OCI-LY1 (cell line): ENCODE measurements around the gene NFIL3.
"Not testable (repeated sequence)": the region's sequence is repeated elsewhere in the genome, so short reads cannot be mapped to it uniquely, and the experiment has no call there.

Experiments
- H2AFZ ChIP-seq: fragments of 200-600 bp; sonication (generic), shearing (Covaris generic); 2 replicates; pipeline ENCODE4 v1.6.0; 2014; ENCODE audit warnings: antibody characterized with exemption, mild to moderate bottlenecking, low read length
- H3F3A ChIP-seq: fragments of 200-600 bp; sonication (generic), shearing (Covaris generic); 2 replicates; pipeline ENCODE4 v1.6.0; 2014; ENCODE audit warnings: mild to moderate bottlenecking, antibody characterized with exemption, low read length, moderate library complexity; ENCODE audit not compliant: insufficient read depth
- H3K27ac ChIP-seq: fragments of 200-600 bp; sonication (generic); 2 replicates; pipeline ENCODE4 v1.5.1; 2014; ENCODE audit warnings: low read length, mixed run types, mild to moderate bottlenecking, low read depth; ENCODE audit not compliant: poor library complexity, severe bottlenecking
- H3K27me3 ChIP-seq: fragments of 200-600 bp; sonication (generic); 2 replicates; pipeline ENCODE4 v1.6.0; 2014; ENCODE audit warnings: antibody characterized with exemption, mild to moderate bottlenecking, low read length, moderate library complexity; ENCODE audit not compliant: insufficient read depth
- H3K36me3 ChIP-seq: fragments of 200-600 bp; sonication (generic); 2 replicates; pipeline ENCODE4 v1.6.1; 2014; ENCODE audit warnings: mild to moderate bottlenecking, antibody characterized with exemption, low read length, moderate library complexity, mixed read lengths; ENCODE audit not compliant: insufficient read depth
- H3K4me1 ChIP-seq: fragments of 200-600 bp; sonication (generic); 2 replicates; pipeline ENCODE4 v1.5.1; 2014; ENCODE audit warnings: mild to moderate bottlenecking, low read length, moderate library complexity; ENCODE audit not compliant: insufficient read depth, severe bottlenecking
- H3K4me2 ChIP-seq: fragments of 200-600 bp; sonication (generic), shearing (Covaris generic); 2 replicates; pipeline ENCODE4 v1.6.1; 2014; ENCODE audit warnings: low read length
- H3K4me3 ChIP-seq: fragments of 200-600 bp; sonication (generic); 2 replicates; pipeline ENCODE4 v1.5.1; 2014; ENCODE audit warnings: low read length, low read depth, mild to moderate bottlenecking, mixed read lengths; ENCODE audit not compliant: poor library complexity, severe bottlenecking
- H3K79me2 ChIP-seq: fragments of 200-600 bp; shearing (Covaris generic); 2 replicates; pipeline ENCODE4 v1.6.1; 2016; ENCODE audit warnings: mixed run types, low read length, mixed read lengths; ENCODE audit not compliant: insufficient read depth
- H3K9ac ChIP-seq: fragments of 200-600 bp; sonication (generic), shearing (Covaris generic); 2 replicates; pipeline ENCODE4 v1.6.1; 2014; ENCODE audit warnings: mild to moderate bottlenecking, low read length, mixed read lengths
- H3K9me2 ChIP-seq: fragments of 200-600 bp; sonication (generic), shearing (Covaris generic); 2 replicates; pipeline ENCODE4 v1.6.1; 2014; ENCODE audit warnings: low read depth, mild to moderate bottlenecking, low read length, mixed read lengths
- H3K9me3 ChIP-seq: fragments of 200-600 bp; shearing (Covaris generic); 2 replicates; pipeline ENCODE4 v1.6.1; 2014; ENCODE audit warnings: low read length, mixed read lengths
- H4K20me1 ChIP-seq: fragments of 200-600 bp; sonication (generic), shearing (Covaris generic); 2 replicates; pipeline ENCODE4 v1.6.0; 2016; ENCODE audit warnings: mild to moderate bottlenecking, low read length; ENCODE audit not compliant: insufficient read depth
- CTCF ChIP-seq: fragments of 200-600 bp; sonication (generic), shearing (Covaris generic); IDR thresholded peaks from 2 replicates; pipeline ENCODE4 v1.5.1; 2017; ENCODE audit warnings: mild to moderate bottlenecking, antibody characterized with exemption, low read length, moderate library complexity, mixed read lengths
- EZH2 ChIP-seq: fragments of 200-600 bp; sonication (generic), shearing (Covaris generic); IDR thresholded peaks from 2 replicates; pipeline ENCODE4 v1.8.0; 2017; ENCODE audit warnings: borderline replicate concordance, mixed run types, mild to moderate bottlenecking, antibody characterized with exemption, low read length, moderate library complexity, mixed read lengths

NFIL3 gene

DNA sequence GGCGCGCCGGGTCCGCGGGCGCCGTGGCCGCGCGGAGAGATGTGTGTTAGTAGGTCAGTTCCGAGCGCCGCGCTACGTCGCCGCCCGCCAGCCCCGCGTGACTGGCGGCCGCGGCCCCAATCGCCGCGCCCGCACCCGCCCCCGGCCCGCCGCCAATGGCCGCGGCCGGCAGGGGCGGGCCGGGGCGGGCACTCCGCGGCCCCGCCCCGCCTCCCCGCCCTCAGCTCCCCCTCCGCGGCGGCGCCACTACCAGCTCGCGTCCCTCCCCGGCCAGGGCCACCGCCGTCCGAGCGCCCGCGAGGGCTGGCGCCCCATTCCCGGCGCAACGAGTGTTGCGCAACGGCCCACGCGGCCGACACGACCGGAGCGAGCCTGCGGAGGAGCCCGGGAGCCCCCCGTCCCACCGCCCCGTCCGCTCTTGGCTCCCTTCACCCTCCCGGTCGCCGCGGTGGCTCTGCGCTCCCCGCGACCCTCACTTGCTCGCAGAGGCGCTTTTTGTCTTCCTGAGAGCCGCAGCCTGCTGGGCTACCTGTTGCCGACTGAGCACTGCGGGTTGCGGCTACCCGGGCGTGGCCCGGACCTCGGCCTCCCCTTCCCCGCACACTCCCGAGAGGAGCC is at the start of gene NFIL3:
Gene NFIL3, minus strand, starts transcription at position 48 of the 618 bp plus-strand sequence. CDS start 13,098 bp downstream, outside the sequence.
- TF ChIP-seq EZH2, result no peak
- TF ChIP-seq CTCF, result no peak
- peak within 1 kb of the TSS; percentile 97 for H3K4me2 ChIP-seq
- H3K4me3 ChIP-seq, result peak within 1 kb of the TSS; percentile 74
- H3K36me3 ChIP-seq, result no peaks in the 10 kb centered on the region
- 0 out of 2 replicates have a peak, but pooled peaks cover 9% of the 10 kb centered on the region for H3F3A ChIP-seq
- H3K4me1 ChIP-seq, result peaks cover 32% of the 10 kb centered on the region
- no peak within 1 kb of the TSS; the same call in 1 of the 2 replicates for H2AFZ ChIP-seq
- no peak within 1 kb of the TSS for H3K27ac ChIP-seq
- H3K9me3 ChIP-seq, result no peaks in the 10 kb centered on the region
- no peaks in the 10 kb centered on the region for H3K9me2 ChIP-seq
- no peaks in the 10 kb centered on the region for H4K20me1 ChIP-seq
- no peaks in the 10 kb centered on the region for H3K27me3 ChIP-seq
- peak within 1 kb of the TSS; percentile 54; the same call in 1 of the 2 replicates for H3K9ac ChIP-seq
- H3K79me2 ChIP-seq, result no peaks in the 10 kb centered on the region

- not testable (repeated sequence) for H3K36me3 ChIP-seq, H3K79me2 ChIP-seq, H2AFZ ChIP-seq, H3K9ac ChIP-seq, H3K4me2 ChIP-seq, H3F3A ChIP-seq, H3K27ac ChIP-seq, H3K4me1 ChIP-seq, H3K4me3 ChIP-seq, H3K9me2 ChIP-seq, H3K9me3 ChIP-seq, H4K20me1 ChIP-seq, H3K27me3 ChIP-seq
Measured at GRCh38 chr9:91471524-91471923, 47.9 kb upstream of the NFIL3 start.

DNA sequence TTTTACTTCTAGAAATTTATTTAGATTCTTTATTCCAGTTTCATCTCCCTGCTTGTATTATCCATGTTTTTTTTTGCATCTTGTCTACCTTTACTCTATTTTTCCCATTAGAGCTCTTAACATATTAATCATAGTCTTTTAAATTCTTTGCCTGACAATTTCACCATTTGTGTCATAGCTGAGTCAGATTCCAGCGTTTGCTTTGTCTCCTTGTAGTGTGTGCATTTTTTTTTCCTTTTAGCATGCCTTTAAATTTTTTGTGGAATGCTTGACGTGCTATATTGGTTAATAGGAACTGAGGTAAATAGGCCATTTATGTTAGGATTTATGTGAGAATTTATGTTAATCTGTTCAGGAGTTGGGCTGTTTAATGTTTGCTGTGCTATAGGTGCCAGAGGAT is 41.8 kb upstream of the NFIL3 start:
- Histone ChIP-seq H3K27me3 (no peaks in the 10 kb centered on the region), H3K9ac (no peak overlapping the region), H2AFZ (no peak overlapping the region), H3K36me3 (no peaks in the 10 kb centered on the region), H3F3A (no peaks in the 10 kb centered on the region), H3K4me2 (no peak overlapping the region), H3K79me2 (no peaks in the 10 kb centered on the region), H4K20me1 (no peaks in the 10 kb centered on the region), H3K4me1 (no peaks in the 10 kb centered on the region), H3K4me3 (no peak overlapping the region), H3K27ac (no peak overlapping the region), H3K9me3 (no peaks in the 10 kb centered on the region), H3K9me2 (no peaks in the 10 kb centered on the region)
- TF ChIP-seq CTCF, result no peak
- no peak for TF ChIP-seq EZH2

- H3K9me3 ChIP-seq, result 0 out of 2 replicates have a peak, but pooled peaks cover 2% of the 10 kb centered on the region
- no peak overlapping the region for H3K27ac ChIP-seq
- H4K20me1 ChIP-seq, result no peaks in the 10 kb centered on the region
- H3K79me2 ChIP-seq, result no peaks in the 10 kb centered on the region
- no peaks in the 10 kb centered on the region for H3K27me3 ChIP-seq
- no peak overlapping the region for H2AFZ ChIP-seq
- no peaks in the 10 kb centered on the region for H3K4me1 ChIP-seq
- no peaks in the 10 kb centered on the region for H3F3A ChIP-seq
- TF ChIP-seq CTCF, result no peak
- no peak for TF ChIP-seq EZH2
- no peaks in the 10 kb centered on the region for H3K9me2 ChIP-seq
- H3K4me2 ChIP-seq, result no peak overlapping the region
- H3K4me3 ChIP-seq, result no peak overlapping the region
- no peak overlapping the region for H3K9ac ChIP-seq
- no peaks in the 10 kb centered on the region for H3K36me3 ChIP-seq
Measured at GRCh38 chr9:91458906-91459305, 35.3 kb upstream of the NFIL3 start.
